ENCODE data around the gene LENG8. TPM values are rescaled to one million over a fixed set of nuclear protein-coding genes. Genes with fewer than 3 reads are reported as not detected.

LENG8 gene
- total RNA-seq, 2 experiments from 2014 or later: 610 to 639 TPM

GRCh38 chr19:54470276-54470887 is 21.4 kb downstream of the LENG8 start:
- peaks cover 0 to 19% of the 10 kb centered on the region in 2 experiments for H3K9me3 ChIP-seq (ENCODE audit: control insufficient read depth in 1 of 2, insufficient read depth in 1 of 2, low read length in 2 of 2)
- H3K4me1 ChIP-seq (ENCODE audit: insufficient read depth, low read length): peaks cover 18% of the 10 kb centered on the region
- H3K27ac ChIP-seq (ENCODE audit: low read depth in 1 of 2, low read length in 2 of 2): no peak overlapping the region
- peak overlapping the region; percentile 7 for H3K4me3 Mint-ChIP-seq
- H3K9me3 Mint-ChIP-seq: no peaks in the 10 kb centered on the region
- no peaks in the 10 kb centered on the region for H3K36me3 Mint-ChIP-seq (ENCODE audit: low read depth)
- no peak overlapping the region for H3K27ac Mint-ChIP-seq
- peaks cover 56% of the 10 kb centered on the region for H3K27me3 Mint-ChIP-seq
- intact Hi-C loops (cut with DNase I, micrococcal nuclease): no loop called here
- no peak for DNase-seq
- H3K4me1 Mint-ChIP-seq (ENCODE audit: low read depth): peaks cover 9% of the 10 kb centered on the region
- peaks cover 16 to 43% of the 10 kb centered on the region in 2 experiments for H3K27me3 ChIP-seq (ENCODE audit: control insufficient read depth in 1 of 2, insufficient read depth in 2 of 2, low read length in 2 of 2)
- no peak overlapping the region for H3K4me3 ChIP-seq (ENCODE audit: low read length)
- H3K36me3 ChIP-seq (ENCODE audit: insufficient read depth, low read length): no peaks in the 10 kb centered on the region
- no peak for TF ChIP-seq CTCF (IDR thresholded peaks at IDR 0.05)
- ChIA-PET POLR2A (interaction anchor here (0.7 to 0.8 kb wide), 2 partner anchors 21 to 49 kb away, joined by 3 read pairs; partner anchors contain the start of gene LENG8), CTCF (no interaction called here)
- no peak for ATAC-seq (ENCODE audit: poor library complexity)

GRCh38 chr19:54470991-54471782 is 22.2 kb downstream of the LENG8 start:
- Mint-ChIP-seq H3K27ac (no peak overlapping the region), H3K4me3 (no peak overlapping the region), H3K27me3 (peaks cover 56% of the 10 kb centered on the region), H3K4me1 (ENCODE audit: low read depth) (peaks cover 9% of the 10 kb centered on the region), H3K36me3 (ENCODE audit: low read depth) (no peaks in the 10 kb centered on the region), H3K9me3 (no peaks in the 10 kb centered on the region)
- H3K27ac ChIP-seq (ENCODE audit: low read depth in 1 of 2, low read length in 2 of 2): no peak overlapping the region
- H3K9me3 ChIP-seq (ENCODE audit: control insufficient read depth in 1 of 2, insufficient read depth in 1 of 2, low read length in 2 of 2): peaks cover 0 to 11% of the 10 kb centered on the region in 2 experiments
- ChIA-PET POLR2A (no interaction called here), CTCF (no interaction called here)
- TF ChIP-seq CTCF (IDR thresholded peaks at IDR 0.05): no peak
- H3K4me1 ChIP-seq (ENCODE audit: insufficient read depth, low read length): peaks cover 18% of the 10 kb centered on the region
- DNase-seq (peak in 2 of 14 experiments; percentile 31 to 41), ATAC-seq (ENCODE audit: poor library complexity) (no peak)
- H3K36me3 ChIP-seq (ENCODE audit: insufficient read depth, low read length): no peaks in the 10 kb centered on the region
- intact Hi-C loops (cut with DNase I, micrococcal nuclease): no loop called here
- H3K4me3 ChIP-seq (ENCODE audit: low read length): no peak overlapping the region
- H3K27me3 ChIP-seq (ENCODE audit: control insufficient read depth in 1 of 2, insufficient read depth in 2 of 2, low read length in 2 of 2): peaks cover 16 to 43% of the 10 kb centered on the region in 2 experiments

- peaks cover 16 to 43% of the 10 kb centered on the region in 2 experiments for H3K27me3 ChIP-seq (ENCODE audit: control insufficient read depth in 1 of 2, insufficient read depth in 2 of 2, low read length in 2 of 2)
- H3K4me1 Mint-ChIP-seq (ENCODE audit: low read depth): peaks cover 5% of the 10 kb centered on the region
- POLR2A ChIA-PET: interaction anchor here (1.2 kb wide), 2 partner anchors 9 to 25 kb away, joined by 3 to 5 read pairs; partner anchors contain the start of genes LENG8 and LENG9
- H3K27me3 Mint-ChIP-seq: peaks cover 57% of the 10 kb centered on the region
- H3K4me3 ChIP-seq (ENCODE audit: low read length): no peak within 1 kb of the TSS
- no peak within 1 kb of the TSS for H3K27ac Mint-ChIP-seq
- DNase-seq: peak in 2 of 14 experiments; percentile 35 to 37
- H3K4me3 Mint-ChIP-seq: peak within 1 kb of the TSS; percentile 57
- peaks cover 18% of the 10 kb centered on the region for H3K4me1 ChIP-seq (ENCODE audit: insufficient read depth, low read length)
- no peak for TF ChIP-seq CTCF (IDR thresholded peaks at IDR 0.05)
- H3K36me3 Mint-ChIP-seq (ENCODE audit: low read depth): no peaks in the 10 kb centered on the region
- no peaks in the 10 kb centered on the region for H3K36me3 ChIP-seq (ENCODE audit: insufficient read depth, low read length)
- no peaks in the 10 kb centered on the region for H3K9me3 Mint-ChIP-seq
- CTCF ChIA-PET: no interaction called here
- intact Hi-C loops (cut with DNase I, micrococcal nuclease): no loop called here
- no peak within 1 kb of the TSS for H3K27ac ChIP-seq (ENCODE audit: low read depth in 1 of 2, low read length in 2 of 2)
- ATAC-seq (ENCODE audit: poor library complexity): peak; percentile 55
- peaks cover 0 to 8% of the 10 kb centered on the region in 2 experiments for H3K9me3 ChIP-seq (ENCODE audit: control insufficient read depth in 1 of 2, insufficient read depth in 1 of 2, low read length in 2 of 2)
These were observed 24.3 kb downstream of the LENG8 start, which contains the start of gene CDC42EP5 for GRCh38 chr19:54473071-54473891. TSS of gene CDC42EP5 (minus strand) at chr19:54473296. CDS start at chr19:54465547, 7,749 bp downstream.

All from CD4-positive, alpha-beta T cell (primary cell).